Activated CD4-positive, alpha-beta T cell treated with anti-CD3 and anti-CD28 coated beads for 1 hour (primary cell): ENCODE data around the gene DMBX1.

ENCODE experiments used
- DNase-seq: peaks from one replicate; pipeline ENCODE4 v3.0.0-alpha.2; 2020

The DMBX1 gene

GRCh38 chr1:46526691-46527291 is 37.2 kb downstream of the DMBX1 start:
- DNase-seq: no peak

- DNase-seq: peak; percentile 48
These were observed 38.0 kb downstream of the DMBX1 start for GRCh38 chr1:46527474-46528296.

GRCh38 chr1:46528297-46528955 is 38.8 kb downstream of the DMBX1 start:
- DNase-seq: no peak

GRCh38 chr1:46529031-46529630 is 39.5 kb downstream of the DMBX1 start:
- no peak for DNase-seq

GRCh38 chr1:46530311-46530710 is 40.7 kb downstream of the DMBX1 start:
- no peak for DNase-seq

GRCh38 chr1:46530791-46531409 is 41.3 kb downstream of the DMBX1 start:
- DNase-seq: no peak

GRCh38 chr1:46532095-46532494 is 42.5 kb downstream of the DMBX1 start:
- no peak for DNase-seq

GRCh38 chr1:46532498-46533178 is 43.0 kb downstream of the DMBX1 start:
- peak; percentile 47 for DNase-seq

GRCh38 chr1:46533179-46533864 is 43.7 kb downstream of the DMBX1 start:
- peak; percentile 29 for DNase-seq

GRCh38 chr1:46535063-46535462 is 45.4 kb downstream of the DMBX1 start:
- no peak for DNase-seq

- no peak for DNase-seq
These were observed 46.9 kb downstream of the DMBX1 start for GRCh38 chr1:46536527-46536926.

GRCh38 chr1:46537651-46538050 is 48.0 kb downstream of the DMBX1 start:
- DNase-seq: no peak

GRCh38 chr1:46538147-46538546 is 48.5 kb downstream of the DMBX1 start:
- no peak for DNase-seq
